NCI-H460 (cell line): Measurements from ENCODE around the gene CHRNA9. TPM values are rescaled to one million over a fixed set of nuclear protein-coding genes. Genes with fewer than 3 reads are reported as not detected.
"Not testable (repeated sequence)": the region's sequence is repeated elsewhere in the genome, so short reads cannot be mapped to it uniquely, and the experiment has no call there.

Source experiments
- DNase-seq: peaks from one replicate; pipeline ENCODE4 v3.0.0-alpha.2; 2016; ENCODE audit warnings: low read depth; ENCODE audit errors: extremely low read depth
- small RNA-seq, 2 experiments: library from RNA; depleted of rRNA; stranded (forward); fragments of <200 nt; gene quantifications; one replicate each; pipeline ENCODE3, GENCODE V24; 2014
- total RNA-seq: library from RNA; depleted of rRNA; stranded (reverse); fragments of >200 nt; shearing (Covaris generic); gene quantifications from 2 replicates; pipeline ENCODE4 v1.2.3, GENCODE V29; 2014; rRNA removed

Gene CHRNA9
- total RNA-seq, 1 experiment from 2014 or later: not detected

DNA sequence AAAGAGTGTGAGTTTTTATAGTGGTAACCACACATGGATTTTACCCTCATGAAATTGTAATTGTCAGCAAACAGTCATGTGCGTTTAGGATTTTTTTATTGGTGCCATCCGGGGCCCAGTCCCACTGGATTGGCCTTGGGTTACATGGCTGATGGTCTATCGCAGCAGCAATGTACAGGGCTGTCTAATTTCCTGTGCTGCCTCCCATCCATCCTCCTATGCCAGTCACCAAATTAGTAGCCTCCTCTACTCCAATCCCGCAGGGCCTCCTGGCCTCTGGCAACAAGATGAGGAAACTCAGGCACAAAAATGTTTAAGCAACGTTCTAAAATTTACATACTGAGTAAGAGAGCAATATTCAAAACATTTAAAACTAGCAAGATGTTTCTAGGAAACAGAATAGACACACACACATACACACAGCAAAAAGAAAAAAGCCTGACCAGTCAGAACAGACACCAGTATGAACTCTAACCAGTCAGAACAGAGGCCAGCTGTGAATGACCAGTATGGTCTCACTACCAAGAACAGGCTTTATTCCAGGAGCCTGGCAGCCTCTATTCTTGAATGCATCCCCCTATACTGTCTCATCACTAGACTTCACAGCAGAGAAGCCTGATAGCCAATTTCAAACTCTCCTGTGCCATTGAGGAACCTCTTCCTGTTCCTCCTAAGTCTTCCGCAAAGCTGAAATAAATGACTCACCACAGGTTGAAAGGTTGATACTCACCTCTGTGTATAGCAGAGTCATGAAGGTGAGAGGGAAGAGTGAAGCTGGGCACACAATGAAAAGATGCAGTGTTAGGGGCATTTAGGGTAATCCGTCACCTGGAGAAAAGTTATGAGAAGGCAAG is 42.6 kb downstream of the CHRNA9 start:
- no peak for DNase-seq

DNA sequence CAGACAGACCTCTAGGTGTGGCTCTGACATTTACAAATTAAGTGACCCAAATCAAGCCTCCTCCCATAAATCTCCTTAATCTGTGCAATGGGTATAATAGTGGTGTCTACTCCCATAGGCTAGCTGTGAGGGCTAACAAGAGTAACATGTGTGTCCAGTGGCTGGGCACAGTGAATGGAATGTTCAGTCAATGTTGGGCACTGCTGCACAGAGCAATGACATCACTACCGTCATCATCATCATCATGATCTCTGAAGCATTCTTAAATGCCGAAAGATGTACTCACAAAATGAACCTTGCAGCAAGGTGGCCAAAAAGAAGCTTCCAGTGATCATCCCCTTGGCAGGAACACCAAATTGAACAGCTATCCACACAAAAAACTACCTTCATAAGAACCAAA is 43.5 kb downstream of the CHRNA9 start:
- DNase-seq: no peak

DNA sequence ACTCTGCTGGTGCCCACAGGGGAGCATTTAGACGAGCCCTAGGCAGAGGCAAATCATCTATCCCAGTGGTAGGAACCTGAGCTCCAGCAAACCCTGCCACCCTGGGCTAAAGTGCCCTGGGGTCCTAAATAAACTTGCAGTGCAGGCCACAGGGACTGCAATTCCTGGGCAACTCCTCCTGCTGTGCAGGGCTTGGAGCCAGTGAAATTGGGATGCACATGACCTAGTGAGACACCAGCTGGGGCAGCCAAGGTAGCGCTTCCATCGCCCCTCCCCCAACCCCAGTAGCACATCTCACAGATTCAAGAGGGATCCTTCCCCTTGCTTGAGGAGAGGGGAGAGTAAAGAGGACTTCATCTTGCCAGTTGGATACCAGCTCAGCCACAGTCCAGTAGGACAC is 44.1 kb downstream of the CHRNA9 start:
- no peak for DNase-seq

DNA sequence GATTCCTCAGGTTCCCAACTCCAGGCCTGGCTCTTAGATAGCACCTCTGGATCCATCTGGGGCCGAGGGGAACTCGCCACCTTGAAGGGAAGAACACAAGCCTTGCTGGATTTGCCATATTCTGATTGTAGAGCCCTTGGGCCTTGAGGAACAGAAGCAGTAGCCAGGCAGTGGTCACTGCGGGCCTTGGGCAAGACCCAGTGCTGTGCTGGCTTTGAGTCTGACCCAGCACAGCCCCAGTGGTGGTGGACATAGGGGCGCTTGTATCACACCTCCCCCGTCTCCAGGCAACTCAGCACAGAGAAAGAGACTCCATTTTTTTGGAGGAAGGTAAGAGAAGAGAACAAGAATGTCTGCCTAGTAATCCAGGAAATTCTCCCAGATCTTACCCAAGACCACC is 45.5 kb downstream of the CHRNA9 start:
- DNase-seq: no peak

DNA sequence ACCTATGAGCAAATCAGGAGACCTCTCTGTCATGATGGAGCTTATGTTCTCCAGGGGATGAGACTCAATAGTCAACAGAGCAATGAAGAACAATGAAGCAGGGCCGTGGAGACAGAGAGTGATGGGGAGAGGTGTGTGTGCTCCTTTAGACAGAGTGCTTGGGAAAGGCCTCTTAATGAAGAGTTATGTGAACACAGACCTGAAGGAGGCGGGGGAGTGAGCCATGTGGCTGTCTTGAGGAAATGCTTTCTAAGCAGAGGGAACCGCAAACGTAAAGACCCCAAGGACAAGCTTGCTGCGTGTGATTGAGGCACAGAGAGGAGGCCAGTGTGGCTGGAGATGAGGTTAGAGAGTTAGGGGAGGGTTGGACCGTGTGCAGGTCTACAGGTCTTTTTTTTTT is 53.1 kb downstream of the CHRNA9 start:
- no peak for DNase-seq

DNA sequence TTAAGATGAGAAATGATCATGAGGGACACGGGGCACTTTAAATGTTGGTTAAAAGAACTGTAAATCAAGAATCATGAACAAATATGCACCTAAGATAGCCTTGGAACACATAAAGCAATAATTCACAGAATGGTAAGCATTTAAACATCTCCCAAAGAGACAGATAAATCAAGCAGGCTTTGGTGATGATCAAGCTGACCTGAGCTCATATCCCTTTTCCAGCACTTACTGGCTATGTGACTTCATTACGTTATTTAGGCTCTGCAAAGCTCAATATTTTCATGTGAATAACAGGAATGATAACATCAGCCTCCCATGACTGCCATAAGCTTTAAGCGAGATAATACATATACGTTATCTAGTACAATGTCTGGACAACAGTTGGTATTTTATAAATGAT is 54.9 kb downstream of the CHRNA9 start:
- DNase-seq: no peak

- not testable (repeated sequence) for DNase-seq
Measured at GRCh38 chr4:40392241-40392640, 57.1 kb downstream of the CHRNA9 start.

DNA sequence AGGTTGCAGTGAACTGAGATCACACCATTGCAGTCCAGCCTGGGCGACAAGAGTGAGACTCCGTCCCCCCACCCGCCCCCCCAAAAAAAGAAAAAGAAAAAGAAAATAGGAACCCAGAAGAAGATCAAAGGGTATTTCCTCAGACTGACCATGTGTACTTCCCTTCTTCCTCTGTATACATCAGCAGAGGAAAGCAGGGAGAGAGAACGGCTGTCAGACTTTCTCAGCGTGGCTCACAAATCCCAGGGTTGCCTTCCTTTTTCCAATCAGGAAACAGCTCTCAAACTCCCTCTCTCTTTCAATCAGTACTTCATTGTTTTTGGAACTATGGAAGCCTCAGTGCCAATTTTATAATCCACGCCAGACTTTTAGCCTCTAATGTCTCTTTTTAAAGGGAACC is 59.1 kb downstream of the CHRNA9 start:
- DNase-seq: no peak

- no peak for DNase-seq
Measured at GRCh38 chr4:40395166-40395900, 60.2 kb downstream of the CHRNA9 start.

GRCh38 chr4:40395908-40396793 is 61.0 kb downstream of the CHRNA9 start:
- peak; percentile 45 for DNase-seq

- no peak for DNase-seq
Measured at GRCh38 chr4:40399578-40399977, 64.4 kb downstream of the CHRNA9 start.

DNA sequence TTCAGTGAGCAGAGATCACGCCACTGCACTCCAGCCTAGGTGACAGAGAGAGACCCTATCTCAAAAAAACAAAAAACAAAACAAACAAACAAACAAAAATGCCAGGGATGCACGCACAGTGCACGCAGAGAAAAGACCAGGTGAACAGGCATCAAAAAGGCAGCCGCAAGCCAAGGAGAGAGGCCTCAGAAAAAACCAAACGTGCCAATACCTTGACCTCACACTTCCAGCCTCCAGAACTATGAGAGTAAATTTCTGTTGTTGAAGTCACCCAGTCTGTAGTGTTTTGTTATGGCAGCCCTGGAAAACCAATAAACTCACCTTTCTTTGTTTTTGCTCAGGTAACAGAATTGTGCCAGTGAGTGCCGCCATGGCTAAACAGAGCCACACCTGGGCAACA is 66.0 kb downstream of the CHRNA9 start:
- no peak for DNase-seq

GRCh38 chr4:40401631-40402030 is 66.5 kb downstream of the CHRNA9 start:
- no peak for DNase-seq

GRCh38 chr4:40402556-40402955 is 67.4 kb downstream of the CHRNA9 start:
- DNase-seq: no peak

DNA sequence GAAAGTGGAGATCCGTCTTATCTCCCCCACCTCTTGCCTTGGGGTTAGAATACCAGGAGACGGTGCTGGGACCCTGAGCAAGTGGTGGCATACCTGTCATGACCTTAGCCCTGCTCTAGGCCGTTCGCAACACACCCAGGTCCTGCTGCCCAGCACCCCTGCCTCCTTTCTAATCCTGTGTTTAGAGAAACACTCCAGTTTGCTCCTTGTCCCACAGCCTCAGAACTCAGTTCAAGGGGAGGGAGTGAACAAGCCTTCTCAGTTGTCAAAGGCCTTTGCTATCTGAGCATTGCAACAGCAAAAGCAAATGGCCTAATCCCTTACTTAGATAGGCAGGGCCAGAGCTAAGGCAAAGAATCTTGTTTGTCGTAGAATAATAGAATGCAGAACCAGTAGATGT is 67.9 kb downstream of the CHRNA9 start:
- DNase-seq: no peak

Small RNAs within 50 kb of the gene (small RNA-seq; reads per million reads assigned to genes)
- gene RNU7-74P: 0 reads per million in 2 experiments

Other genes with a start within 250 kb of the CHRNA9 start
- 3.9 and 7.3 TPM in 2 replicates for gene RHOH, start 138.3 kb upstream of the CHRNA9 start, total RNA-seq